H9 (cell line): ENCODE measurements around the gene TBC1D1. TPM values are rescaled to one million over a fixed set of nuclear protein-coding genes. Genes with fewer than 3 reads are reported as not detected.

Experiments
- DNase-seq: peaks from one replicate; pipeline ENCODE4 v3.0.0-alpha.2; 2017
- H2AFZ ChIP-seq: one replicate; pipeline ENCODE4 v1.6.1; 2013; ENCODE audit warnings: mild to moderate bottlenecking, low read length, control low read depth, moderate library complexity
- H2AK5ac ChIP-seq: 2 replicates; pipeline ENCODE4 v1.6.1; 2013; ENCODE audit warnings: low read length, control low read depth, mixed read lengths; ENCODE audit not compliant: insufficient read length
- H2BK120ac ChIP-seq: one replicate; pipeline ENCODE4 v1.6.1; 2013; ENCODE audit warnings: low read depth, mild to moderate bottlenecking, low read length, control low read depth, inconsistent platforms; ENCODE audit not compliant: poor library complexity, severe bottlenecking
- H2BK12ac ChIP-seq: 2 replicates; pipeline ENCODE4 v1.6.1; 2013; ENCODE audit warnings: low read length, control low read depth, mixed read lengths, low read depth; ENCODE audit not compliant: insufficient read length
- H2BK15ac ChIP-seq: 2 replicates; pipeline ENCODE4 v1.6.1; 2013; ENCODE audit warnings: low read depth, low read length, control low read depth
- H2BK20ac ChIP-seq: one replicate; pipeline ENCODE4 v1.6.1; 2013; ENCODE audit warnings: low read depth, mild to moderate bottlenecking, low read length, control low read depth, inconsistent platforms; ENCODE audit not compliant: poor library complexity, severe bottlenecking
- H2BK5ac ChIP-seq: 2 replicates; pipeline ENCODE4 v1.6.1; 2013; ENCODE audit warnings: low read length, control low read depth, mixed read lengths; ENCODE audit not compliant: insufficient read length
- H3K14ac ChIP-seq: 2 replicates; pipeline ENCODE4 v1.6.1; 2013; ENCODE audit warnings: low read length, control low read depth; ENCODE audit not compliant: insufficient read depth
- H3K18ac ChIP-seq: 2 replicates; pipeline ENCODE4 v1.6.1; 2013; ENCODE audit warnings: low read depth, mild to moderate bottlenecking, mixed read lengths, low read length, control low read depth; ENCODE audit not compliant: insufficient read length
- H3K23ac ChIP-seq: 2 replicates; pipeline ENCODE4 v1.6.1; 2013; ENCODE audit warnings: low read length, control low read depth, mixed read lengths, low read depth; ENCODE audit not compliant: insufficient read length
- H3K23me2 ChIP-seq: 2 replicates; pipeline ENCODE4 v1.6.1; 2013; ENCODE audit warnings: low read depth, mild to moderate bottlenecking, mixed read lengths, low read length, control low read depth; ENCODE audit not compliant: insufficient read length, poor library complexity, severe bottlenecking
- H3K27ac ChIP-seq: 2 replicates; pipeline ENCODE4 v1.5.1; 2013; ENCODE audit warnings: low read length, control low read depth, mixed read lengths, low read depth; ENCODE audit not compliant: insufficient read length
- H3K27me3 ChIP-seq: 2 replicates; pipeline ENCODE4 v1.6.1; 2013; ENCODE audit warnings: low read length, control low read depth, inconsistent platforms; ENCODE audit not compliant: insufficient read depth
- H3K4ac ChIP-seq: 2 replicates; pipeline ENCODE4 v1.6.1; 2013; ENCODE audit warnings: low read depth, mild to moderate bottlenecking, control low read depth, inconsistent platforms, low read length, moderate library complexity
- H3K4me1 ChIP-seq: 2 replicates; pipeline ENCODE4 v1.6.1; 2013; ENCODE audit warnings: low read length, control low read depth, inconsistent platforms; ENCODE audit not compliant: insufficient read depth
- H3K4me2 ChIP-seq: 2 replicates; pipeline ENCODE4 v1.6.1; 2013; ENCODE audit warnings: low read length, control low read depth, mixed read lengths; ENCODE audit not compliant: insufficient read length, insufficient read depth
- H3K56ac ChIP-seq: 2 replicates; pipeline ENCODE4 v1.6.1; 2013; ENCODE audit warnings: low read depth, mild to moderate bottlenecking, mixed read lengths, low read length, control low read depth; ENCODE audit not compliant: insufficient read length
- H3K79me1 ChIP-seq: 2 replicates; pipeline ENCODE4 v1.6.1; 2013; ENCODE audit warnings: low read depth, mild to moderate bottlenecking, moderate library complexity, low read length, control low read depth, inconsistent platforms; ENCODE audit not compliant: insufficient read depth, poor library complexity, severe bottlenecking
- H3K79me2 ChIP-seq: 2 replicates; pipeline ENCODE4 v1.6.1; 2013; ENCODE audit warnings: low read length, control low read depth, inconsistent platforms; ENCODE audit not compliant: insufficient read depth
- H3K9ac ChIP-seq: 2 replicates; pipeline ENCODE4 v1.6.1; 2013; ENCODE audit warnings: low read length, control low read depth, mixed read lengths; ENCODE audit not compliant: insufficient read length; ENCODE audit errors: extremely low read depth
- H3K9me3 ChIP-seq: one replicate; pipeline ENCODE4 v1.6.1; 2013; ENCODE audit warnings: low read depth, low read length, inconsistent platforms; ENCODE audit not compliant: control insufficient read depth
- H3T11ph ChIP-seq: one replicate; pipeline ENCODE4 v1.6.1; 2013; ENCODE audit warnings: mild to moderate bottlenecking, low read length, control low read depth, inconsistent platforms
- H4K20me1 ChIP-seq: one replicate; pipeline ENCODE4 v1.6.1; 2013; ENCODE audit not compliant: control insufficient read depth, insufficient read length, insufficient read depth
- H4K5ac ChIP-seq: 2 replicates; pipeline ENCODE4 v1.6.1; 2013; ENCODE audit warnings: low read depth, mild to moderate bottlenecking, mixed read lengths, low read length, control low read depth; ENCODE audit not compliant: insufficient read length
- H4K8ac ChIP-seq: replicated peaks from 2 replicates; pipeline ENCODE4 v1.6.1; 2013; ENCODE audit warnings: low read length, control low read depth, mixed read lengths, low read depth; ENCODE audit not compliant: insufficient read length
- H4K91ac ChIP-seq: 2 replicates; pipeline ENCODE4 v1.6.1; 2013; ENCODE audit warnings: low read depth, mild to moderate bottlenecking, moderate library complexity, mixed read lengths, low read length, control low read depth; ENCODE audit not compliant: insufficient read length
- H3K27ac Mint-ChIP-seq, 3 experiments: 2 replicates in 2 of 3; 3 replicates in 1 of 3; pipeline ENCODE4 v1.8.0; 2020 to 2021; ENCODE audit warnings: mixed read lengths in 3 of 3, mild to moderate bottlenecking in 1 of 3, moderate library complexity in 1 of 3
- H3K27me3 Mint-ChIP-seq: 2 replicates; pipeline ENCODE4 v1.8.0; 2021; ENCODE audit warnings: low read depth, mild to moderate bottlenecking, moderate library complexity, mixed read lengths
- H3K36me3 Mint-ChIP-seq, 3 experiments: 2 replicates in 2 of 3; 3 replicates in 1 of 3; pipeline ENCODE4 v1.8.0; 2020 to 2021; ENCODE audit warnings: low read depth in 3 of 3, mixed read lengths in 3 of 3; ENCODE audit not compliant: insufficient read depth in 1 of 3
- H3K4me1 Mint-ChIP-seq, 2 experiments: 2 replicates each; pipeline ENCODE4 v1.8.0; 2020; ENCODE audit warnings: mixed read lengths in 2 of 2
- H3K4me3 Mint-ChIP-seq, 2 experiments: 2 replicates in 1 of 2; 3 replicates in 1 of 2; pipeline ENCODE4 v1.8.0; 2020 to 2021; ENCODE audit warnings: mild to moderate bottlenecking in 2 of 2, mixed read lengths in 2 of 2, moderate library complexity in 1 of 2
- H3K9me3 Mint-ChIP-seq, 2 experiments: 2 replicates in 1 of 2; 3 replicates in 1 of 2; pipeline ENCODE4 v1.8.0; 2020; ENCODE audit warnings: mild to moderate bottlenecking in 2 of 2, mixed read lengths in 2 of 2, moderate library complexity in 1 of 2
- CTCF ChIP-seq: fragments of 200-600 bp; sonication (generic); conservative IDR thresholded peaks from 3 replicates; pipeline ENCODE4 v1.8.0; 2021; ENCODE audit warnings: antibody characterized with exemption, mild to moderate bottlenecking
- WGBS: extraction: QIAGEN DNeasy Blood & Tissue Kit; methylation state at CpG from one replicate; pipeline ENCODE4 v1.1.7; 2013; ENCODE audit warnings: missing lambda C conversion rate, low lambda C conversion rate, mixed read lengths; ENCODE audit not compliant: insufficient read length; ENCODE audit errors: extremely low coverage; 5-methylcytosine and 5-hydroxymethylcytosine counted together
- total RNA-seq: library from RNA; stranded (reverse); gene quantifications from 2 replicates; pipeline ENCODE4 v1.2.1, GENCODE V29; 2021

The TBC1D1 gene
- total RNA-seq, 1 experiment from 2014 or later, result 109 TPM

GRCh38 chr4:38188136-38188535, 297.3 kb downstream of the TBC1D1 start:
- no CpG with 5 or more reads among the region's 9 CpGs for WGBS
- H3K9me3 ChIP-seq, result no peaks in the 10 kb centered on the region
- H3K14ac ChIP-seq, result no peak overlapping the region
- no peaks in the 10 kb centered on the region for H4K20me1 ChIP-seq
- no peak for DNase-seq
- no peak overlapping the region for H2BK15ac ChIP-seq
- no peak overlapping the region for H3K18ac ChIP-seq
- no peak overlapping the region for H3K23ac ChIP-seq
- H3K9ac ChIP-seq, result no peak overlapping the region
- no peak overlapping the region for H2AK5ac ChIP-seq
- H3K4ac ChIP-seq, result no peak overlapping the region
- no peak overlapping the region for H4K91ac ChIP-seq
- no peak overlapping the region for H3T11ph ChIP-seq
- Mint-ChIP-seq H3K27ac (no peak overlapping the region), H3K27me3 (peaks cover 2% of the 10 kb centered on the region), H3K9me3 (peaks cover 3 to 5% of the 10 kb centered on the region in 2 experiments; a peak in 4 of 5 replicates), H3K4me1 (0 out of 4 replicates have a peak, but pooled peaks cover 2% of the 10 kb centered on the region in 2 experiments), H3K36me3 (peaks cover 3 to 5% (median 3%) of the 10 kb centered on the region in 3 experiments; a peak in 5 of 7 replicates), H3K4me3 (no peak overlapping the region)
- no peaks in the 10 kb centered on the region for H3K23me2 ChIP-seq
- H3K27ac ChIP-seq, result no peak overlapping the region
- no peak overlapping the region for H2BK12ac ChIP-seq
- H2AFZ ChIP-seq, result no peak overlapping the region
- no peak overlapping the region for H2BK20ac ChIP-seq
- H3K79me2 ChIP-seq, result no peaks in the 10 kb centered on the region
- no peak overlapping the region for H3K56ac ChIP-seq
- H2BK120ac ChIP-seq, result no peak overlapping the region
- TF ChIP-seq CTCF, result no peak
- no peak overlapping the region for H2BK5ac ChIP-seq
- H3K27me3 ChIP-seq, result no peaks in the 10 kb centered on the region
- no peaks in the 10 kb centered on the region for H3K4me1 ChIP-seq
- no peak overlapping the region for H4K5ac ChIP-seq
- H3K4me2 ChIP-seq, result no peak overlapping the region
- H3K79me1 ChIP-seq, result no peaks in the 10 kb centered on the region
- no peak overlapping the region for H4K8ac ChIP-seq
